A673 (cell line): Measurements from ENCODE around the gene IL20. TPM values are rescaled to one million over a fixed set of nuclear protein-coding genes. Genes with fewer than 3 reads are reported as not detected.

Experiments used
- BruUV-seq: library from RNA; stranded (reverse); fragments of 400-500 nt; replicated peaks from 2 replicates; lab custom pipeline; 2021; lab: Mats Ljungman, UMichigan
- CTCF ChIA-PET: fragments of 300-600 bp; sonication (Branson Sonifier 250); formaldehyde crosslinking; loops from one replicate; lab custom pipeline; 2022; ENCODE audit warnings: antibody characterized with exemption; lab: Charles Lee
- POLR2A ChIA-PET: fragments of 300-600 bp; sonication (Branson Sonifier 250); formaldehyde crosslinking; loops from one replicate; lab custom pipeline; 2022; ENCODE audit warnings: antibody characterized with exemption; ENCODE audit not compliant: low non-redundant PET; lab: Charles Lee
- DNase-seq: peaks from one replicate; pipeline ENCODE4 v3.0.0-alpha.2; 2015; ENCODE audit warnings: low spot score
- H3K27ac ChIP-seq: fragments of 200-600 bp; sonication (generic); 2 replicates; pipeline ENCODE4 v1.5.1; 2016; ENCODE audit warnings: mixed run types, low read depth, mild to moderate bottlenecking, mixed read lengths, antibody characterized with exemption, low read length; ENCODE audit not compliant: poor library complexity, severe bottlenecking
- H3K27me3 ChIP-seq: fragments of 200-600 bp; sonication (generic); replicated peaks from 2 replicates; pipeline ENCODE4 v1.6.1; 2017; ENCODE audit warnings: mixed run types, low read depth, mild to moderate bottlenecking, mixed read lengths, antibody characterized with exemption, low read length; ENCODE audit not compliant: insufficient read depth, poor library complexity
- H3K36me3 ChIP-seq: fragments of 200-600 bp; sonication (generic); 2 replicates; pipeline ENCODE4 v1.6.1; 2016; ENCODE audit warnings: mixed run types, mild to moderate bottlenecking, mixed read lengths, antibody characterized with exemption, low read length; ENCODE audit not compliant: insufficient read depth, poor library complexity, severe bottlenecking
- H3K4me1 ChIP-seq: fragments of 200-600 bp; sonication (generic); 2 replicates; pipeline ENCODE4 v1.6.1; 2017; ENCODE audit warnings: mixed run types, mild to moderate bottlenecking, mixed read lengths, antibody characterized with exemption, low read length; ENCODE audit not compliant: insufficient read depth, poor library complexity, severe bottlenecking
- H3K4me3 ChIP-seq: fragments of 200-600 bp; sonication (generic); 2 replicates; pipeline ENCODE4 v1.5.1; 2016; ENCODE audit warnings: low read depth, mixed run types, mild to moderate bottlenecking, mixed read lengths, low read length; ENCODE audit not compliant: poor library complexity, severe bottlenecking
- H3K9me3 ChIP-seq: fragments of 200-600 bp; sonication (generic); 2 replicates; pipeline ENCODE4 v1.6.1; 2016; ENCODE audit warnings: mixed run types, low read depth, mild to moderate bottlenecking, mixed read lengths, antibody characterized with exemption, low read length; ENCODE audit not compliant: poor library complexity, severe bottlenecking
- CTCF ChIP-seq: fragments of 300-800, 200-600 bp; sonication (generic); conservative IDR thresholded peaks from 2 replicates; pipeline ENCODE4 v1.5.1; 2017; ENCODE audit warnings: low read depth, mild to moderate bottlenecking, antibody characterized with exemption, low read length, moderate library complexity, mixed read lengths
- EZH2 ChIP-seq: fragments of 200-600 bp; sonication (generic); IDR thresholded peaks from 2 replicates; pipeline ENCODE4 v1.6.1; 2017; ENCODE audit warnings: borderline replicate concordance, low read depth, mild to moderate bottlenecking, mixed read lengths, antibody characterized with exemption, low read length; ENCODE audit not compliant: poor library complexity, severe bottlenecking
- intact Hi-C: fragments of 100-400 bp; cut with micrococcal nuclease; formaldehyde crosslinking; loops from one replicate; pipeline ENCODE4 v1.10.0; 2022; ENCODE audit not compliant: unreplicated experiment
- total RNA-seq: library from RNA; stranded (reverse); gene quantifications from 2 replicates; pipeline ENCODE4 v1.2.3, GENCODE V29; 2021

The IL20 gene
- total RNA-seq, 1 experiment from 2014 or later, result not detected

DNA sequence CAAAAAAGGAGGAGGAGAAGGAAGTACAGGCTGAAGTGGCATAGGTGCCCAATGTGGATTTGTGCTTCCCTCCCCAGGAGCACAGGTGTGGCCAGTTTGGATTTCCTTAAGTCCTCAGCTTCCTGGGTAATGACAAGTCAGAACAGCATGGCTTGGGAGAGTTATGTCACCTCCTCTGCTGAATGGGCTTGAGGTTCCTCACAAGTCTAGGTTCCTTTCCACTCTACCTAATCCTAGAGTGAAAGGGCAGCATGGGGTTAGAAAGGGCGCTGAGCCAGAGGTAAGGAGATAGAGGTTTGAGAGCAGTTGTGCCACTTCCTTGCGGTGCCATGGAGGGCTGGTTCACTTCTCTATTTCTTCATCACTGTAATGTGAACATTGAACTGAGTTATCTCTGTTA, 35.5 kb upstream of the IL20 start:
- Histone ChIP-seq H3K4me3 (no peak overlapping the region), H3K9me3 (no peaks in the 10 kb centered on the region), H3K36me3 (no peaks in the 10 kb centered on the region), H3K27me3 (peaks cover 43% of the 10 kb centered on the region), H3K27ac (no peak overlapping the region), H3K4me1 (no peaks in the 10 kb centered on the region)
- no TSS peak for BruUV-seq
- ChIA-PET CTCF (no interaction called here), POLR2A (no interaction called here)
- intact Hi-C loops, result no loop called here
- DNase-seq, result no peak
- TF ChIP-seq EZH2 (no peak), CTCF (no peak)

DNA sequence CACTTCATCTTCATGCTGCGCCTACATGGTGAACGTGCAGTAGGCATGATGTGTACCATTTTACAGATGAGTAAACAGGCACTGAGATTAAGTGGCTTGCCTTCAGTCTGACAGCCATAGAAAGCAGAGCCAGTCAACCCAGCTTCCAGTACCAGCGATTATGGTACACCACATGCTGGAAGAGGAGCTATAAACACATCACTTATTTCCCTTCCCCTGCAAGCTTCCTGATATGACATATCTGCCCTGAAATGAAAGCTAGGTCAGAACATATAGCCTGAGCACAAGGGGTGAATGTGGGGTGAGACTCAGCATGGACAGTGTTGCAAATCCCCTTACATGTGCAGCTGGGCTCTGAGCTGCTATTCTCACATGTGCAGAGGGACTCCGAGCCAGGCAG, 33.8 kb upstream of the IL20 start:
- no peak overlapping the region for H3K4me3 ChIP-seq
- DNase-seq, result no peak
- peaks cover 59% of the 10 kb centered on the region for H3K27me3 ChIP-seq
- no peaks in the 10 kb centered on the region for H3K4me1 ChIP-seq
- ChIA-PET CTCF (no interaction called here), POLR2A (no interaction called here)
- BruUV-seq, result no TSS peak
- H3K27ac ChIP-seq, result no peak overlapping the region
- TF ChIP-seq CTCF, result no peak
- no peak for TF ChIP-seq EZH2
- intact Hi-C loops, result no loop called here
- no peaks in the 10 kb centered on the region for H3K36me3 ChIP-seq
- no peaks in the 10 kb centered on the region for H3K9me3 ChIP-seq

DNA sequence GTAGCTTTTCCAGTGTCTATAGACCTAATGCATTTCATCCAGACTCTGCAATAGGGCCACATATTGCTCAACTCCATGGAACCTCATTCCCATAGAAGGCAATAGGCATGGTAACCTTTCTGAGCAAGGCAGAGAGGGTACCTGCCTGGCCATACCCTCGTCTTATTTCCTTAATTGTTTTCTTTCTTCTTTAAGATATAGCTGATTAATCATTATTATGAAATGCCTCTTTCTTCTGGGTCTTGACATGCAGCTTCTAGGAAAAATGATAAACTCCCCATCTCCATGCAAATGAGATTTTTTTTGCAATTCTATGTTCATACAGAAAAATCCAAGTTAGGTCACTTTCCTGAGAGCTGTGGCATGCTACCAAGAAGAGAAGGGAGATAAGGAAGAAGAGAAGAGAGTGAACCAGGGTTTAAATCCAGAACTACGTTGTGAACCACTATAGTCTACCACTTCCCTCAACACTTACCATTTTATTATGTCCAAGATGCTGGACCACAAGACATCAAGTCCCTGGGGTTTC, 33.0 kb upstream of the IL20 start:
- no peak for DNase-seq
- POLR2A ChIA-PET, result no interaction called here
- no peak overlapping the region for H3K27ac ChIP-seq
- no peaks in the 10 kb centered on the region for H3K9me3 ChIP-seq
- CTCF ChIA-PET, result no interaction called here
- TF ChIP-seq CTCF, result no peak
- peaks cover 67% of the 10 kb centered on the region for H3K27me3 ChIP-seq
- H3K4me3 ChIP-seq, result no peak overlapping the region
- BruUV-seq, result no TSS peak
- no peaks in the 10 kb centered on the region for H3K36me3 ChIP-seq
- no peaks in the 10 kb centered on the region for H3K4me1 ChIP-seq
- intact Hi-C loops, result no loop called here
